ENCODE results near the gene ZFHX3.
"Not testable (repeated sequence)": the region's sequence is repeated elsewhere in the genome, so short reads cannot be mapped to it uniquely, and the experiment has no call there.

ZFHX3 gene

GRCh38 chr16:73023752-73024570 lies 24.0 kb downstream of the ZFHX3 start:
- DNase-seq (ENCODE audit: low read depth, low spot score), result no peak

DNA sequence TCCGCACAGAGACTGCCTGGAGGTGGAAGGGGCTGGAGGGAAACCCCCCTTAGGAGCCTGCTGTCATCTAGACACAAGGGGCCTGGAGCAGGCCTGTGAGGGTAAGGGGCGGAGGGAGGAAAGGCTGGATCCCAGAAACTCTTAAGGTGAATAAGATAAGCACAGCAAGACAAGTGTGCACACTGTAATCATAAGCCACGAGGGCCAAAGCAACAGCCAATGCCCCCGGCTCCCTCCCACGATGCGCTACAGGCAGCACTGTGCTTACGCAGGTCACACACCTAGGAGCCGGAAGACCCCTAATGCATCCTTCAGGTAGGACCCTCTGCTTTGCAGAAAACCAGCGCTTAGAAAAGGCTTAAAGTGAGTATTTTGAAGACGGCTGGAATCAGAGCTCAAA lies 24.6 kb downstream of the ZFHX3 start:
- DNase-seq (ENCODE audit: low read depth, low spot score), result no peak

GRCh38 chr16:73022534-73022933 lies 25.4 kb downstream of the ZFHX3 start:
- DNase-seq (ENCODE audit: low read depth, low spot score), result no peak

GRCh38 chr16:73021866-73022495 lies 25.9 kb downstream of the ZFHX3 start:
- DNase-seq (ENCODE audit: low read depth, low spot score), result no peak

DNA sequence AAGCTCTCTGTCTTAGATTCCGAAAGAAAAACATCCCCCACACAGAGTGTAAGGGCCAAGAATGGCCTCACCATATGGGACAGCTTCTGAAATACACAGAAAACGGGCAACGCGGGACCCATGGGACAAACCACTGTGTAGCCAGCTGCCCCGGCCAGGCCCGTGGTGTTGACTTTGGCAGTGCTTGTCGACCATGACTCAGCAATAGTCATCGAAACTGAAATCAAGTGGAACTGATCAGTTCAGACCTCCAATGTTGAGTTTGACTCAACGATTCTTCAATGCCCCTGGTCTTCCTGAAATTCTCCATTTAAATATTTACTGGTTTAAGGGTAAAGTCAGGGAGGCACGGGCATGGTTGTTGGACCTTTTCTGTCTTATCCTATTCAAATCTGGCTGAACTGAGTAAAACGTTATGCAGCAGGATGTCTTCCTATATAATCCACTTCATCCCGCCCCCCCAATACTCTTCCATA lies 27.5 kb downstream of the ZFHX3 start:
- no peak for DNase-seq (ENCODE audit: low read depth, low spot score)

DNA sequence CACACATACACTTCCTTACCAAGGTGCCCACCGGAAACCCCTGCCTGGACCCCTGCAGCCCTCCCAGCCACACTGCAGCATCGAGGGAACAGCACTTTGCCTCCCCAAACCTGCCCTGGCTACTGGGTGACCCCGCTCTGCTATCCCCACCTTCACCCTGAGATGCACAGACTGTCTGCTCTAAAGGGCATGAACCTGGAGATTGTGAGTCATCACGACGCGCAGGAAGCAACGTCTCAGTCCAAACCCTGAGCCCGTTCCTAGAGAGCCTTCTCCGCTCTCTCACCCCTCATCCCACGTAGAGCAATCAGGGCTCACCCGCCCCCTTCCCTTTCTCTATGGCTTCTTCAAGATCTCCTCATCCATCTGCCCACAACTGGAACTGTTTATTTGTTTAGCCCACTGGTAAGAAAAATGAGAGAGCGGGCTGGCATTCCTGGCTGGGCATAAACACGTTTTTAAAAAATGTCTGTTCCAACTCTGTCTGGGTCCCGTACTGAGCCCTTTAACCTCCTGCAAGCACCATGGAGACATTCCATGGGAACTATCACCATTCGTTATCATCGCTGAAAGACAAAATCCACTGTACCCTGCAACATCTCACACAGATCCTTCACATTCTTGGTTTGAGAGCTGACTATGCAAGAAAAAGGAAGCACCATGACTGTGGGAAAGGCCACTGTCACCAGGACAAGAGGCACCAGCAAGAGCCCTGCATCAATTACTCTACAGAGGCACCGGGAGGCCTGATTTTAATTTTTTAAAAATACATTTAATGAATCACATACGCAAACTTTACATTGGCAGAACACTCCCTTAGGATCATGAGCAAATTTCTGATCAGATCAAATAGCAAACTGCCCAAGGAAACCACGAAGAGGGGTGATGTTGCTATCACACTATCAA lies 28.2 kb downstream of the ZFHX3 start:
- DNase-seq (ENCODE audit: low read depth, low spot score), result peak; percentile 43

DNA sequence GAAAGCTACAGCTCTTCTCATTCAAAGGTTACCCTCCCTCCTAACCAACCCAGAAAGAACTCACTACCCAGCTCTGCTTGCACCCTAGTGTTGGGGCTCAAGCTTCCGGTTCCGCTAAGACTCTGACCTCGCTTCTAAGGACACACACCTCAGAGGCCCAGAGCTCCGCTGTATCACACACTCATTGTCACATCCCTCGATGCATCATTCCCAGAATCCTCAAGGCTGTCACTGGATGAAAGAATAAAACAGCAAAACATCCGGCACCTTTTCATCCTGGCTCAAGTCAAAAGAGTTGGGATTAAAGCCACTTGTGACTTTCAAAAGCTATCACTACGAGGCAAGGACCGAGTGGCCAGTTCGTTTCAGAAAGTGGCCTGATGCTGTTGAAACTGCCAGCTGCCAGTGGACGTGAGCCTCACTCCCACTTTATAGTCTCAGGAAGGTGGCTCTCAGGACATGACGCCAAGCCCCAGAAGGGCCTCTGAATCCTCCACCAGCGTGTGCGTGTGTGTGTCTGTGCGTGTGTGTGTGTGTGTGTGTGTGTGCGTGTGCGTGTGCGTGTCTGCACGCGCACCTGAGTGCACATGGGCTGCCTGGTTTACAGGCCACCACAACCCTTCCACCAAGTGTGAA lies 29.0 kb downstream of the ZFHX3 start:
- DNase-seq (ENCODE audit: low read depth, low spot score), result no peak

DNA sequence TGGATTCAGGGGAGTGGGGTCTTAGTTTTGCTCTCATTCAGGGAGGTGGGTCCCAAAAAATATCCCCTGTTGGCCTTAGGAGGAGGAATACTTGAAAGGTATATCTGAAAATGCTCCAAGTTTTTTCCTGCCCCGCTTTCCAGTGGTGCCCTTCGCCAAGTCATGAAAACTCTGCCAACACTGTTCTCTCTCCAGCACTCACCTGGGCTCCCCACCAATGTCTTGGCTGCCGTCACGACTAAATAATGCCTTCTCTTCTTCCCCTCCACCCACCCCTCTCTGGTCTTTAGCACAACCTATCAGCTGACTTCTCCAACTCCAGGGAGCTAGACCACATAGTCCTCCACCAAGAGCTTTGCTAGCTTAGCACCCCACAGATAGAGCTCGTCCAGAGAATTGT lies 30.6 kb downstream of the ZFHX3 start:
- no peak for DNase-seq (ENCODE audit: low read depth, low spot score)

GRCh38 chr16:73016488-73016830 lies 31.5 kb downstream of the ZFHX3 start:
- DNase-seq (ENCODE audit: low read depth, low spot score), result no peak

DNA sequence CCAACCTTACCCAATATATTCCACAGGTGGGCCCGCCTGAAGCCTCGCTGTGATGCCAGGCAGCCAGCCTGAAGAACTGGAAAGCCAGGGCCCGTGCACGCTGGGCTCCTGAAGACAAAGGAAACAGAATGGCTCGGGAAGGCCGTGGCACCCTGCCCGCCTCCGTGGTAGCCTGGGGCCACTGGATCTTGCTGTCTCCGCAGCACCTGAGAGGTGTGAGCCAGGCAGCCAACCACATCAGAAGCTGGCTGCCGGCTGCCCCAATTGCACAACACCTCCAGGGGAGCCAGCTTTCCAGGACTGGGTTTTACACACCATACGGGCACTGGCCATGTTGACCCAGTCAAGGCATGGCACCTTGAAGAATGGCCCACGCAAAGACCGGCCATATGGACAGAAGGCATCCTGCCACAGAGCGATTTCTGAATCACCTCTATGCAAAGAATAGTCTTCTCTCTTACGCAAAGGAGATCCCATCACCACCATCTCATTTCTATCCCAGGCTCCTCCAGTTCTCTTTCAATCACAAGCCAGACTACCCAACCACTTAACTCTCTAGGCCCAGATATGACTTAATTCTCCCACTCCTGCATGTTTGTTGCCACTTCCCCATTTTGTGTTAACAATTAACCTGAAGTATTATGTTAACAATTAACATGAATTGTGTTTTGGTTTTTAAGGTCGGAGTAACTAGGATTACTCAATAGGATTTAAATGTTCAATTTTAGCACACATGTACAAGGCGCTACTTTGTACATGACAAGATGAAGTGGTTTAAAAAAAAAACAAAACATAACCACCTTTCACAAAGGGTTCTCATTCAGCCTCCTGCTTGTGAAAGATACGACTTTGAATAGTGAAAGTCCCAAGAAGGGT lies 32.1 kb downstream of the ZFHX3 start:
- DNase-seq (ENCODE audit: low read depth, low spot score), result no peak

DNA sequence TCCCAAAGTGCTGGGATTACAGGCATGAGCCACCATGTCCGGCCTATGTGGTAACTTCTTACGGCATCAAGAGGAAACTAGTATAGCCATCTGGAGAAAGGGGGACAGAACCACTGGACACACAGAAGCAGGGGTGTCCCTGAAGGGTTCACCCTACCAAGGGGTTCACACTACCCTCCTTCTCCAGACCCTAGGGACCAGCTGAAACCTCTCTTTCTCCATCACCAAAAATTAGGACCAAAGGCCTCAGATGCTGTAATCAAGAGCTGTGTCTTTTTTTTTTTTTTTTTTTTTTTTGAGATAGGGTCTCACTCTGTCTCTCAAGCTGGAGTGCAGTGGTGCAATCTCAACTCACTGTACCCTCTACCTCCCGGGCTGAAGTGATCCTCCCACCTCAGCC lies 33.2 kb downstream of the ZFHX3 start:
- no peak for DNase-seq (ENCODE audit: low read depth, low spot score)

DNA sequence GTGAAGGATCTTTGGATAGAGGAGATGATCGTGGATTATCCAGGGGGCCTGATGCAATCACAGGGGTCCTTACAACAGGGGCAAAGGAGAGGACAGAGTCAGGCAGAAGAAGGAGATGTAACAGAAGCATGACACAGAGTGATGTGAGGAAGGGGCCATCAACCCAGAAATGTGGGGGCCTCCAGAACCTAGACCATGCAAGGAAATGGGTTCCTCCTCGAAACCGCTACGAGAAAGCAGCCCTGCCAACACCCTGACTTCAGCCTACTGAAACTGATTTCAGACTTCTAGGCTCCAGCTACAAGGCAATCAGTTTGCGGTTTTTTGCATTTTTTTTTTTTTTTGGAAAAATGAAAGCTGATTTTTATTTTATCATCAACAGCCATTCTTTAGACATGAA lies 34.0 kb downstream of the ZFHX3 start:
- DNase-seq (ENCODE audit: low read depth, low spot score), result no peak

- no peak for DNase-seq (ENCODE audit: low read depth, low spot score)
Measured at GRCh38 chr16:73012341-73012740, 35.6 kb downstream of the ZFHX3 start.

DNA sequence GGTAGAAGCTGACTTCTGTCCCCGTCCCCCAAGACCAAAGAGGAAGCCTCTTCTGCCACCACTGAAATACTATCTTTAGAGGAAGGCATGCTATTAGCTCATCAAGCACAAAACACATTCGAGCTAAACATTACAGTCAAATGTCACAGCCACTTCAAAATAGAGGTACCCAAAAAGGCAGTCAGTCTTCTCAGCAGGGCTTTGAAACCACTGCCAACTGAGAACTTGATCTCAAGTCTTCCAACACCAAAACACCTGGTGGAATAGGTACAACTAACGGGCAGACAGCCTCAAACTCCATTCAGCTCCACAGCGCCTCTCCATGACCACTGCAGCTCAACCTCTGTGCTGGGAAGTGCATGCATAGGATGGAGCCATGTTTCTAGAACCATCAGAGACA lies 36.0 kb downstream of the ZFHX3 start:
- no peak for DNase-seq (ENCODE audit: low read depth, low spot score)

DNA sequence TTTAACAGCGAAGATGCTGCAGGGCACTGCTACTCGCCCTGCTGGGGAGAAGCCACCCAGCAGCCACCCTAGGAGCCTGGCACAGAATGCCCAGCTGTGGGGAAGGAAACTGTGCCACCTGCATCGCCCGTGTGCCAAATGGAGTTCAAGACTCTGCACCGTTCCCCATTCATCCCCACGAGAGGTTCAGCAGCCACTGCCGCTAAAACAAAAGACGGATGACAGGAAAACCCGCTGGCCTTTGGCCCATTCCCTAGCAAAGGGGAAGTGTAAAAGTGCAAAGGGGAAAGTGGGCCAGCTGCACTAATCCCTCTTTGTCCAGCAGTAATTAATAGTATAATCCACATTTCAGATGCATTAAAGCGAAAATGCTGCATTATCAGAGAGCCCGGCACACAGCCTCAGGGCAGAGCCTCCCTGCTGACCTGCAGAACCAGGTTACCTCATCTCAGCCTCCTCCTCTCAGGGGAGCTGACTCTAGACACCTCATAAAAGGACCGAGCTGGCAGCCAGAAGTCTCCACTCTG lies 37.7 kb downstream of the ZFHX3 start:
- no peak for DNase-seq (ENCODE audit: low read depth, low spot score)

DNA sequence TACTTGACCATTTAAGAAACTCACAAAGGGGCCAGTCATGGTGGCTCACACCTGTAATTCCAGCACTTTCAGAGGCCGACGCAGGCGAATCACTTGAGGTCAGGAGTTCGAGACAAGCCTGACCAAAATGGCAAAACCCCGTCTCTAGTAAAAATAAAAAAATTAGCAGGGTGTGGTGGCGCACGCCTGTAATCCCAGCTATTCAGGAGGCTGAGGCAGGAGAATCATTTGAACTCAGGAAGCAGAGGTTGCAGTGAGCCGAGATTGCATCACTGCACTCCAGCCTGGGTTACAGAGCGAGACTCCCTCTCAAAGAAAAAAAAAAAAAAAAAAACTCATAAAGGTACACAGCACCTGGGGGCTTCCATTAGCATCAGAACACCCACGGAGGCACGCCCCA lies 38.2 kb downstream of the ZFHX3 start:
- not testable (repeated sequence) for DNase-seq (ENCODE audit: low read depth, low spot score)

GRCh38 chr16:73006026-73006425 lies 41.9 kb downstream of the ZFHX3 start:
- DNase-seq (ENCODE audit: low read depth, low spot score), result no peak

DNA sequence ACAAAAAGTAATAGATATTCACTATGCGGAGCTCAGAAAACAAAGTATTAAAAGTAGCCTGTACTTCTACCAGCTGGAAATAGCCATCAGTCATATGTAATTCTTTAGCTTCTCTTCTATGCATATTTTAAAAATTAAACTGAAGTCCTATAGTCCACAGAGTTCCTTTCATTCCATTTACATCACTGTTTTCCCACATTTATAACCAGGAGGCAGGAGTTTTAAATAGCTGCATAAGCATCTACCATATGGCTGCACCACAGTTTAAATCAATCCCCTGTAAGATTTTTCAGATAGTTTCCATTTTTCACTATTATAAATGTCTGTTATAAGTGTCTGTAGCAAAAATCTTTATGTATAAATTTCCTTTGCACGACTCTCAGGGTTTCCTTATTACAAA lies 45.1 kb downstream of the ZFHX3 start:
- no peak for DNase-seq (ENCODE audit: low read depth, low spot score)

GRCh38 chr16:73000907-73001521 lies 46.9 kb downstream of the ZFHX3 start:
- DNase-seq (ENCODE audit: low read depth, low spot score), result no peak
